Heart left ventricle (tissue), 16 donors: ENCODE results near the gene ENKUR. TPM values are rescaled to one million over a fixed set of nuclear protein-coding genes. Genes with fewer than 3 reads are reported as not detected.

Experiments used
- ATAC-seq, 4 donors: fragments of 200-7000 bp; cut with Tn5 transposase; one replicate each; pipeline ENCODE4 v1.9.1; 2020 to 2022; ENCODE audit warnings: moderate library complexity in 4 of 4, mild to moderate bottlenecking in 3 of 4, moderate number of reproducible peaks in 1 of 4
- DNase-seq, 5 donors: peaks; one replicate each; pipeline ENCODE4 v3.0.0-alpha.2; 2020
- H3K27ac ChIP-seq, 12 donors: fragments of 200-600 bp; sonication (generic) in 4 of 12; one replicate each; pipeline versions ENCODE4 v1.5.0 to v1.8.0; 2016 to 2022; ENCODE audit warnings: mild to moderate bottlenecking in 2 of 12
- H3K27me3 ChIP-seq, 9 donors: fragments of 200-600 bp; sonication (generic) in 2 of 9; one replicate each; pipeline versions ENCODE4 v1.5.1 to v1.8.0; 2016 to 2022; ENCODE audit warnings: mild to moderate bottlenecking in 3 of 9
- H3K36me3 ChIP-seq, 9 donors: fragments of 200-600 bp; sonication (generic) in 2 of 9; one replicate each; pipeline versions ENCODE4 v1.5.0 to v1.8.0; 2018 to 2022; ENCODE audit warnings: mild to moderate bottlenecking in 2 of 9
- H3K4me1 ChIP-seq, 12 donors: fragments of 200-600 bp; sonication (generic) in 4 of 12; one replicate each; pipeline versions ENCODE4 v1.5.0 to v1.8.0; 2016 to 2022; ENCODE audit warnings: mild to moderate bottlenecking in 3 of 12
- H3K4me3 ChIP-seq, 12 donors: fragments of 200-600 bp; sonication (generic) in 4 of 12; one replicate each; pipeline versions ENCODE4 v1.5.0 to v1.8.0; 2017 to 2022; ENCODE audit warnings: mild to moderate bottlenecking in 9 of 12, moderate library complexity in 4 of 12
- H3K9me3 ChIP-seq, 12 donors: fragments of 200-600 bp; sonication (generic) in 4 of 12; one replicate each; pipeline versions ENCODE4 v1.5.0 to v1.8.0; 2016 to 2022; ENCODE audit warnings: mild to moderate bottlenecking in 1 of 12
- CTCF ChIP-seq, 12 donors: fragments of 200-600 bp; sonication (generic) in 4 of 12; IDR thresholded peaks; one replicate each; pipeline versions ENCODE4 v1.5.0 to v1.8.0; 2018 to 2022; ENCODE audit warnings: antibody characterized with exemption in 12 of 12, mild to moderate bottlenecking in 5 of 12
- POLR2A ChIP-seq, 2 donors: fragments of 450-650 bp; IDR thresholded peaks; one replicate each; pipeline ENCODE4 v1.6.1; 2017; ENCODE audit warnings: antibody characterized with exemption in 2 of 2, mild to moderate bottlenecking in 2 of 2, moderate library complexity in 2 of 2
- WGBS, 4 donors: extraction: QIAGEN DNeasy Blood & Tissue Kit in 2 of 4; methylation state at CpG; one replicate each; pipeline versions ENCODE4 v1.1.5 to v1.1.7; 2013 to 2018; 5-methylcytosine and 5-hydroxymethylcytosine counted together
- intact Hi-C, 10 donors: fragments of 100-400 bp; cut with DNase I; formaldehyde crosslinking; loops; one replicate each; pipeline versions ENCODE4 v1.11.1 to v1.14.2; 2022
- polyA plus RNA-seq, 2 donors: library from polyadenylated mRNA; stranded (reverse); fragments of 200-250 nt; gene quantifications; one replicate each; pipeline ENCODE4 v1.2.3, GENCODE V29; 2013
- total RNA-seq, 9 donors: library from RNA; depleted of rRNA in 2 of 9; stranded (reverse); fragments of >200 nt in 2 of 9; fragmentation: NEBNext Ultra II Directional in 3 of 9; extraction: Animal tissue kit (Norgen Biotek cat#: 25700) in 3 of 9; gene quantifications; one replicate each; pipeline versions ENCODE4 v1.1.0 to v1.2.4, GENCODE V29; 2016 to 2023
- donor health status: ischemic (EF 13 %, LVEDD 7.1; RV severe dilation, severe dysfunction).
- donor health status: healthy with polysubstance abuse.
- donor health status: DM: no; HTN: yes; CAD: no.
- donor health status: DM: no; HTN: no; CAD: no.
- donor health status: ischemic (EF 25% LVEDD 6.9; RV normal size, moderate dysfunction).
- donor health status: ischemic (EF 25% LVEDD 5.7; RV mildly dilated, moderate dysfunction).
- donor health status: healthy.
- donor health status: DM: yes; HTN: yes; CAD: no.
- donor health status: ischemic (EF 35%, LVEDD 5.7; RV mildly dilated, moderate dysfunction).
- donor health status: nonischemic (EF 11% LVEDD 7.7; RV severe dilation, severe dysfunction).
- donor health status: DM: yes; HTN: yes; CAD: no.
- donor health status: PGD.
- donor health status: ischemic (EF 29% LVEDD 5.4; RV normal size, mild dysfunction).
- donor health status: nonischemic (EF 23%, LVEDD 6.1; RV moderate dilation, normal function).

Gene ENKUR
- total and polyA plus RNA-seq, 11 donors = 0.12 to 0.20 (median 0.19) TPM; not detected in 7

GRCh38 chr10:24988831-24989640 lies 26.9 kb downstream of the ENKUR start:
- TF ChIP-seq POLR2A (IDR thresholded peaks at IDR 0.05) = no peak
- TF ChIP-seq CTCF (IDR thresholded peaks at IDR 0.05) = no peak
- no peaks in the 10 kb centered on the region for H3K9me3 ChIP-seq
- peak overlapping the region in 1 of 12 donors; percentile 17 for H3K27ac ChIP-seq
- H3K4me1 ChIP-seq = peaks cover 0 to 21% (median 3%) of the 10 kb centered on the region in 12 donors
- H3K36me3 ChIP-seq = no peaks in the 10 kb centered on the region
- no peak overlapping the region for H3K4me3 ChIP-seq
- ATAC-seq (peak in 3 of 4 donors; percentile 57 to 71 (median 67)), DNase-seq (peak in 1 of 5 donors; percentile 28)
- H3K27me3 ChIP-seq = no peaks in the 10 kb centered on the region
- 54 to 61% (median 59%) methylated on average over 12 of the region's 12 CpGs for WGBS, 4 donors
- intact Hi-C loops = loop anchor here in 4 of 10 donors (5.0 to 10.0 kb wide), 3 partner anchors 264 to 347 kb away; partner anchors contain the start of gene ARHGAP21 (in 2 of the 4)

GRCh38 chr10:24984906-24985305 lies 31.1 kb downstream of the ENKUR start:
- intact Hi-C loops = loop anchor here in 6 of 10 donors (5.0 to 10.0 kb wide), 4 partner anchors 260 to 343 kb away; partner anchors contain the start of gene ARHGAP21 (in 3 of the 6)
- H3K4me3 ChIP-seq = no peak overlapping the region
- H3K27ac ChIP-seq = peak overlapping the region in 1 of 12 donors; percentile 20
- ATAC-seq (no peak), DNase-seq (no peak)
- 41 to 44% (median 42%) methylated on average over 3 of the region's 3 CpGs for WGBS, 4 donors
- peaks cover 0 to 7% (median 0%) of the 10 kb centered on the region in 12 donors for H3K9me3 ChIP-seq
- TF ChIP-seq POLR2A (IDR thresholded peaks at IDR 0.05) (no peak), CTCF (IDR thresholded peaks at IDR 0.05) (no peak)
- no peaks in the 10 kb centered on the region for H3K36me3 ChIP-seq
- H3K27me3 ChIP-seq = no peaks in the 10 kb centered on the region
- peaks cover 0 to 34% (median 8%) of the 10 kb centered on the region in 12 donors for H3K4me1 ChIP-seq

GRCh38 chr10:24983946-24984345 lies 32.0 kb downstream of the ENKUR start:
- no peaks in the 10 kb centered on the region for H3K27me3 ChIP-seq
- intact Hi-C loops = loop anchor here in 5 of 10 donors (5.0 to 10.0 kb wide), 4 partner anchors 259 to 342 kb away; partner anchors contain the start of gene ARHGAP21 (in 3 of the 5)
- ATAC-seq (no peak), DNase-seq (no peak)
- no peak overlapping the region for H3K27ac ChIP-seq
- H3K36me3 ChIP-seq = no peaks in the 10 kb centered on the region
- H3K9me3 ChIP-seq = peaks cover 0 to 7% (median 0%) of the 10 kb centered on the region in 12 donors
- H3K4me1 ChIP-seq = peaks cover 0 to 26% (median 6%) of the 10 kb centered on the region in 12 donors
- WGBS, 4 donors = 61 to 66% (median 64%) methylated on average over 3 of the region's 3 CpGs
- H3K4me3 ChIP-seq = no peak overlapping the region
- TF ChIP-seq POLR2A (IDR thresholded peaks at IDR 0.05) (no peak), CTCF (IDR thresholded peaks at IDR 0.05) (no peak)

- H3K4me1 ChIP-seq = peaks cover 0 to 22% (median 5%) of the 10 kb centered on the region in 12 donors
- no peak for TF ChIP-seq CTCF (IDR thresholded peaks at IDR 0.05)
- H3K27ac ChIP-seq = no peak overlapping the region
- 90 to 99% (median 97%) methylated on average over 4 of the region's 4 CpGs for WGBS, 4 donors
- ATAC-seq = no peak
- no peaks in the 10 kb centered on the region for H3K27me3 ChIP-seq
- no peaks in the 10 kb centered on the region for H3K36me3 ChIP-seq
- intact Hi-C loops = loop anchor here in 5 of 10 donors (5.0 to 10.0 kb wide), 4 partner anchors 258 to 341 kb away; partner anchors contain the start of gene ARHGAP21 (in 3 of the 5)
- DNase-seq = no peak
- H3K4me3 ChIP-seq = no peak overlapping the region
- peaks cover 0 to 7% (median 0%) of the 10 kb centered on the region in 12 donors for H3K9me3 ChIP-seq
These were observed 32.8 kb downstream of the ENKUR start for GRCh38 chr10:24983130-24983529.
